Hepatocyte (in vitro differentiated cells): Measurements from ENCODE around the gene GADD45B. TPM values are rescaled to one million over a fixed set of nuclear protein-coding genes. Genes with fewer than 3 reads are reported as not detected.

Experiments
- DNase-seq: peaks from one replicate; pipeline ENCODE4 v3.0.0-alpha.2; 2016; ENCODE audit warnings: low spot score
- H2AFZ ChIP-seq: fragments of 200-600 bp; sonication (generic); 2 replicates; pipeline ENCODE4 v1.6.0; 2016; ENCODE audit warnings: antibody characterized with exemption, mild to moderate bottlenecking
- H3K27ac ChIP-seq: fragments of 200-600 bp; sonication (generic); 2 replicates; pipeline ENCODE4 v1.5.1; 2016; ENCODE audit warnings: mild to moderate bottlenecking
- H3K27me3 ChIP-seq: fragments of 200-600 bp; sonication (generic); 2 replicates; pipeline ENCODE4 v1.6.1; 2016
- H3K36me3 ChIP-seq: fragments of 200-600 bp; sonication (generic); replicated peaks from 2 replicates; pipeline ENCODE4 v1.5.1; 2016; ENCODE audit warnings: low read depth; ENCODE audit not compliant: insufficient read depth
- H3K4me1 ChIP-seq: fragments of 200-600 bp; sonication (generic); 2 replicates; pipeline ENCODE4 v1.5.1; 2016; ENCODE audit warnings: mild to moderate bottlenecking, moderate library complexity; ENCODE audit not compliant: insufficient read depth
- H3K4me2 ChIP-seq: fragments of 200-600 bp; sonication (generic); 2 replicates; pipeline ENCODE4 v1.6.0; 2016
- H3K4me3 ChIP-seq: fragments of 200-600 bp; sonication (generic); 2 replicates; pipeline ENCODE4 v1.5.1; 2016; ENCODE audit warnings: mild to moderate bottlenecking
- H3K79me2 ChIP-seq: fragments of 200-600 bp; sonication (generic); 2 replicates; pipeline ENCODE4 v1.6.0; 2017; ENCODE audit warnings: mild to moderate bottlenecking
- H3K9me2 ChIP-seq: fragments of 200-600 bp; sonication (generic); replicated peaks from 2 replicates; pipeline ENCODE4 v1.6.0; 2017; ENCODE audit warnings: mild to moderate bottlenecking; ENCODE audit not compliant: insufficient read depth
- H3K9me3 ChIP-seq: fragments of 200-600 bp; sonication (generic); 2 replicates; pipeline ENCODE4 v1.5.1; 2016; ENCODE audit warnings: low read depth, mild to moderate bottlenecking
- H4K20me1 ChIP-seq: fragments of 200-600 bp; sonication (generic); 2 replicates; pipeline ENCODE4 v1.6.0; 2016; ENCODE audit warnings: mild to moderate bottlenecking; ENCODE audit not compliant: insufficient read depth, poor library complexity, severe bottlenecking
- CTCF ChIP-seq: fragments of 200-600 bp; sonication (generic); IDR thresholded peaks from 2 replicates; pipeline ENCODE4 v1.5.1; 2016; ENCODE audit warnings: antibody characterized with exemption, mild to moderate bottlenecking; ENCODE audit not compliant: poor library complexity
- EZH2 ChIP-seq: fragments of 200-600 bp; sonication (generic); IDR thresholded peaks from 2 replicates; pipeline ENCODE4 v1.6.1; 2016; ENCODE audit warnings: antibody characterized with exemption, mild to moderate bottlenecking, borderline replicate concordance
- EZH2phosphoT487 ChIP-seq: fragments of 200-600 bp; sonication (generic); IDR thresholded peaks from one replicate; pipeline ENCODE4 v1.6.1; 2018; ENCODE audit warnings: antibody characterized with exemption, mild to moderate bottlenecking, low read depth, moderate library complexity; ENCODE audit not compliant: unreplicated experiment, severe bottlenecking
- WGBS: methylation state at CpG from one replicate; pipeline ENCODE4 v1.1.6; 2016; ENCODE audit warnings: low lambda C conversion rate; ENCODE audit errors: missing lambda C conversion rate; 5-methylcytosine and 5-hydroxymethylcytosine counted together
- polyA plus RNA-seq: library from polyadenylated mRNA; unstranded; fragments of >200 nt; fragmentation: Nextera tagmentation; extraction: Ambion mirVana; gene quantifications from 2 replicates; pipeline ENCODE4 v1.2.1, GENCODE V29; 2016
- total RNA-seq: library from RNA; depleted of rRNA; stranded (reverse); fragments of >200 nt; gene quantifications from 2 replicates; pipeline ENCODE4 v1.2.3, GENCODE V29; 2014

Gene GADD45B
- total and polyA plus RNA-seq, 2 experiments from 2014 or later, result 126 to 229 TPM

- TF ChIP-seq CTCF, result no peak
- TF ChIP-seq EZH2, result no peak
- TF ChIP-seq EZH2phosphoT487, result no peak
- Histone ChIP-seq H3K9me3 (no peaks in the 10 kb centered on the region), H3K9me2 (no peaks in the 10 kb centered on the region), H3K79me2 (peaks cover 8% of the 10 kb centered on the region), H4K20me1 (peaks cover 6% of the 10 kb centered on the region), H3K4me2 (no peak overlapping the region), H3K27ac (no peak overlapping the region), H3K27me3 (no peaks in the 10 kb centered on the region), H2AFZ (no peak overlapping the region), H3K4me1 (peaks cover 8% of the 10 kb centered on the region), H3K36me3 (no peaks in the 10 kb centered on the region), H3K4me3 (no peak overlapping the region)
- no peak for DNase-seq
- WGBS, result 96% methylated on average over 36 of the region's 37 CpGs
These were observed 44.4 kb upstream of the GADD45B start for GRCh38 chr19:2431318-2432055.

- WGBS, result 97% methylated on average over 20 of the region's 25 CpGs
- Histone ChIP-seq H3K27ac (no peak overlapping the region), H3K4me3 (no peak overlapping the region), H3K9me2 (no peaks in the 10 kb centered on the region), H3K79me2 (no peaks in the 10 kb centered on the region), H3K27me3 (no peaks in the 10 kb centered on the region), H4K20me1 (no peaks in the 10 kb centered on the region), H3K4me2 (no peak overlapping the region), H3K36me3 (no peaks in the 10 kb centered on the region), H2AFZ (no peak overlapping the region), H3K4me1 (peaks cover 5% of the 10 kb centered on the region), H3K9me3 (no peaks in the 10 kb centered on the region)
- TF ChIP-seq EZH2phosphoT487, result no peak
- TF ChIP-seq CTCF, result no peak
- no peak for TF ChIP-seq EZH2
- no peak for DNase-seq
These were observed 43.6 kb upstream of the GADD45B start for GRCh38 chr19:2432131-2432848.

GRCh38 chr19:2433854-2434253 lies 42.1 kb upstream of the GADD45B start:
- no peak overlapping the region for H3K27ac ChIP-seq

More at GRCh38 chr19:2433854-2434253, 42.1 kb upstream of the GADD45B start:
- Histone ChIP-seq H3K79me2 (no peaks in the 10 kb centered on the region), H3K4me2 (no peak overlapping the region), H3K27me3 (no peaks in the 10 kb centered on the region), H3K9me3 (no peaks in the 10 kb centered on the region), H3K4me3 (no peak overlapping the region), H2AFZ (no peak overlapping the region), H3K9me2 (no peaks in the 10 kb centered on the region), H3K36me3 (no peaks in the 10 kb centered on the region), H3K4me1 (no peaks in the 10 kb centered on the region), H4K20me1 (no peaks in the 10 kb centered on the region)
- WGBS, result 96% methylated on average over 23 of the region's 30 CpGs
- no peak for TF ChIP-seq EZH2phosphoT487
- no peak for TF ChIP-seq CTCF
- no peak for TF ChIP-seq EZH2
- no peak for DNase-seq
